Measurements from ENCODE around the gene SLC12A5. TPM values are rescaled to one million over a fixed set of nuclear protein-coding genes. Genes with fewer than 3 reads are reported as not detected.

The SLC12A5 gene
- total RNA-seq, 1 donor from 2014 or later, result 10.4 TPM

DNA sequence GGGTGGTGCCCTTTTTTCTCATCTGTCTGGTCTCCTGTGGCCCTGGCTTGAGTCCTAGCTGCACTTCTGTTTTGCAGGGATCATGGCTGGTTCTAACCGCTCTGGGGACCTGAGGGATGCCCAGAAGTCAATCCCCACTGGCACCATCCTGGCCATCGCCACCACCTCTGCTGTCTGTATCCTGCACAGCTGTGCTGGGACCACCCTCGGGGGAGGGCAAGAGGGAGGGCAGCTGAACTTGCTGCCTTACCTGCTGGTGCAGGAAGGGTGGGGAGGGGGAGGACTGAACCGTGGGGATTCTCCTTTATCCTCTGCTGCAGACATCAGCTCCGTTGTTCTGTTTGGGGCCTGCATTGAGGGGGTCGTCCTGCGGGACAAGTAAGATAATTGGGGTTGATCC lies 14.5 kb downstream of the SLC12A5 start:
- no peak for DNase-seq
- Mint-ChIP-seq H3K27ac (ENCODE audit: unreplicated experiment) (no peak overlapping the region), H3K36me3 (ENCODE audit: unreplicated experiment) (peaks cover 12% of the 10 kb centered on the region), H3K27me3 (ENCODE audit: unreplicated experiment) (peaks cover 22% of the 10 kb centered on the region), H3K4me1 (ENCODE audit: low read depth, unreplicated experiment) (peaks cover 8% of the 10 kb centered on the region), H3K9me3 (ENCODE audit: unreplicated experiment) (no peaks in the 10 kb centered on the region), H3K4me3 (ENCODE audit: unreplicated experiment) (no peak overlapping the region)
- TF ChIP-seq CTCF (IDR thresholded peaks at IDR 0.05; ENCODE audit: partially characterized antibody, unreplicated experiment), result no peak

- Mint-ChIP-seq H3K4me1 (ENCODE audit: low read depth, unreplicated experiment) (peaks cover 8% of the 10 kb centered on the region), H3K36me3 (ENCODE audit: unreplicated experiment) (peaks cover 12% of the 10 kb centered on the region), H3K27me3 (ENCODE audit: unreplicated experiment) (peaks cover 22% of the 10 kb centered on the region), H3K4me3 (ENCODE audit: unreplicated experiment) (no peak overlapping the region), H3K9me3 (ENCODE audit: unreplicated experiment) (no peaks in the 10 kb centered on the region), H3K27ac (ENCODE audit: unreplicated experiment) (no peak overlapping the region)
- no peak for DNase-seq
- TF ChIP-seq CTCF (IDR thresholded peaks at IDR 0.05; ENCODE audit: partially characterized antibody, unreplicated experiment), result no peak
Observed at GRCh38 chr20:46044896-46045295, 15.9 kb downstream of the SLC12A5 start.

- DNase-seq, result no peak
- no peaks in the 10 kb centered on the region for H3K9me3 Mint-ChIP-seq (ENCODE audit: unreplicated experiment)
- no peak for TF ChIP-seq CTCF (IDR thresholded peaks at IDR 0.05; ENCODE audit: partially characterized antibody, unreplicated experiment)
- peaks cover 8% of the 10 kb centered on the region for H3K4me1 Mint-ChIP-seq (ENCODE audit: low read depth, unreplicated experiment)
- peaks cover 6% of the 10 kb centered on the region for H3K36me3 Mint-ChIP-seq (ENCODE audit: unreplicated experiment)
- no peak overlapping the region for H3K27ac Mint-ChIP-seq (ENCODE audit: unreplicated experiment)
- H3K4me3 Mint-ChIP-seq (ENCODE audit: unreplicated experiment), result no peak overlapping the region
- H3K27me3 Mint-ChIP-seq (ENCODE audit: unreplicated experiment), result peaks cover 14% of the 10 kb centered on the region
Observed at GRCh38 chr20:46046588-46047310, 17.7 kb downstream of the SLC12A5 start.

GRCh38 chr20:46047821-46048220 lies 18.8 kb downstream of the SLC12A5 start:
- peaks cover 4% of the 10 kb centered on the region for H3K36me3 Mint-ChIP-seq (ENCODE audit: unreplicated experiment)
- peaks cover 14% of the 10 kb centered on the region for H3K27me3 Mint-ChIP-seq (ENCODE audit: unreplicated experiment)
- no peak overlapping the region for H3K4me3 Mint-ChIP-seq (ENCODE audit: unreplicated experiment)
- TF ChIP-seq CTCF (IDR thresholded peaks at IDR 0.05; ENCODE audit: partially characterized antibody, unreplicated experiment), result no peak
- peaks cover 8% of the 10 kb centered on the region for H3K4me1 Mint-ChIP-seq (ENCODE audit: low read depth, unreplicated experiment)
- H3K9me3 Mint-ChIP-seq (ENCODE audit: unreplicated experiment), result no peaks in the 10 kb centered on the region
- DNase-seq, result no peak
- no peak overlapping the region for H3K27ac Mint-ChIP-seq (ENCODE audit: unreplicated experiment)

GRCh38 chr20:46049190-46049589 lies 20.2 kb downstream of the SLC12A5 start:
- Mint-ChIP-seq H3K4me3 (ENCODE audit: unreplicated experiment) (no peak overlapping the region), H3K27ac (ENCODE audit: unreplicated experiment) (no peak overlapping the region), H3K27me3 (ENCODE audit: unreplicated experiment) (peaks cover 14% of the 10 kb centered on the region), H3K4me1 (ENCODE audit: low read depth, unreplicated experiment) (peaks cover 4% of the 10 kb centered on the region), H3K9me3 (ENCODE audit: unreplicated experiment) (no peaks in the 10 kb centered on the region), H3K36me3 (ENCODE audit: unreplicated experiment) (peaks cover 4% of the 10 kb centered on the region)
- DNase-seq, result no peak
- TF ChIP-seq CTCF (IDR thresholded peaks at IDR 0.05; ENCODE audit: partially characterized antibody, unreplicated experiment), result no peak
